RCC 7860 (cell line): ENCODE results near the gene MTHFD2L.
A peak's percentile ranks its signal among the peaks of the same experiment; 100 is the strongest.
"Not testable (repeated sequence)": the region's sequence is repeated elsewhere in the genome, so short reads cannot be mapped to it uniquely, and the experiment has no call there.

Source experiments
- DNase-seq: peaks from one replicate; pipeline ENCODE4 v3.0.0-alpha.2; 2015; ENCODE audit warnings: low spot score
- FAIRE-seq: peaks from 2 replicates; lab custom pipeline; 2012; peaks lifted over from hg19 to GRCh38; lab: Jason Lieb, UNC

MTHFD2L gene

DNA sequence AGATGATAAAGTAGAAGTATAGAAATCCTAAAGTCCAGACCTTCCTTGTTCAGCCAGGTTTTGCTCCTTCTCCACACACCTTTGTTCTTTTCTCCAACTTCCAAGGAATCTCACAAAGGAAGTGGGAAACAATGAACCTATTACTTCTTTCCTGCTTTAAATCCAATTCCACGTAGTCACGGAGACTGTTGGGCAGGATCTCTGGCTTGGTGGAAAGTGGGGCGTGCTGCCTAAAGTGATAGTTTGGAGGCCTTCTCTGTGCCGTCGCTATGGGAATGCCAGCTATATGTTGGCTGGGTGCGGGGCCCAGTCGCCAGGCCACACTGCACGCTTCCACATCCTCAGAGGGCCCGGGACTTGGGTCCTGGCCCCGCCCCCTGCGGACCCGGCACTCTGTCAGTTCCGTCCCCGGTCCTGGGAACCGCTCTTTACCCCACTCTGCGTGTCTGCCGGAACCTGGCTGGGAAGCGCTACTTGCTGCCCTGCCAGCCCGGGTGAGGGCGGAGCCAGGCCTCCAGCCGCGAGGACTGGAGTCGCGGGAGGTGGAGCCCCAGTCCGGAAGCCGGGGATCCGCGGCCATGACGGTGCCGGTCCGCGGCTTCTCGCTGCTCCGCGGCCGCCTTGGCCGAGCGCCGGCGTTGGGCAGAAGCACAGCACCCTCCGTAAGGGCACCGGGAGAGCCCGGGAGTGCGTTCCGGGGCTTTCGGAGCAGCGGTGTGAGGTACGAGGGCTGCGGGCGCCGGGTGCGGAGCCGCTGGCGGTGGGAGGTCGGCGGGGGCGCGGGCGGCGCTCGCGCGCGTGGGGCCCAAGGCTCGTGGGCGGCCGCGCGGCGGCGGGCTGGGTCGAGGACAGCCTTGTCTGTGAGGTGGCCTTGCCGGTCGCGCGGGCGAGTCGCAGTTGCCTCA, at the start of gene MTHFD2L:
Gene MTHFD2L (plus strand): TSS at position 558 of the 905 bp plus-strand sequence. CDS start 21 bp downstream, at position 579.
- peak; percentile 79 for FAIRE-seq

DNA sequence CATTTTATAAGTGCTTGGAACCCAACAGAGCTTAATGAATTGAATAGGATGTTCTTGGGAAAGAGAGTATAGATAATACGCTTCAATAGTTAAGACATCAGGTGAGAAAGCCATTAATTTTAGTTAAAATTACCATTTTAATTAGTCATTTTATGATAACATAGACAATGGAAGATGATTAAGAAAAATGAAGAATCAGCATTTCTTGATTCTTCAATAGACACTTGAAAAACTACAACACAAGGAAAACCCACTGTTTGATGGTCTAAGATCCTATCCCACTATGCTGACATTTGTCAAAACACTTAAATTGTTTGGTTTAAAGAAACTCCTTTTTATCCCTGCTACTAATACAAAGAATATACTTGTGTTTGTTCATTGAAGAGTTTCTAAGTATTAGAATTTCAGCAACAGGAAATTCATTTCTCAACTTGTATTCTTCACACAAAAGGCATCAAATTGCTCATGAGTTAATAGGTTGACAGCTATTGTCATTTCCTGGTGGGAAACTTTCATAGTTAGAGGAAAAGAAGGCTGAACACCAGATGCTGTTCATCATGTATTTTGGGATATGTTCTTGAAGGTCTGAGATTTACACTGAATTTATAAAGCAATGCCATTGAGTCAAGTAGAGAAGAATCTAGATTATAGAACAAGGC, 49.3 kb upstream of the MTHFD2L start:
- DNase-seq (no peak), FAIRE-seq (peak; percentile 7)

More for the DNA sequence above, at the start of gene MTHFD2L:
- DNase-seq: peak; percentile 93

DNA sequence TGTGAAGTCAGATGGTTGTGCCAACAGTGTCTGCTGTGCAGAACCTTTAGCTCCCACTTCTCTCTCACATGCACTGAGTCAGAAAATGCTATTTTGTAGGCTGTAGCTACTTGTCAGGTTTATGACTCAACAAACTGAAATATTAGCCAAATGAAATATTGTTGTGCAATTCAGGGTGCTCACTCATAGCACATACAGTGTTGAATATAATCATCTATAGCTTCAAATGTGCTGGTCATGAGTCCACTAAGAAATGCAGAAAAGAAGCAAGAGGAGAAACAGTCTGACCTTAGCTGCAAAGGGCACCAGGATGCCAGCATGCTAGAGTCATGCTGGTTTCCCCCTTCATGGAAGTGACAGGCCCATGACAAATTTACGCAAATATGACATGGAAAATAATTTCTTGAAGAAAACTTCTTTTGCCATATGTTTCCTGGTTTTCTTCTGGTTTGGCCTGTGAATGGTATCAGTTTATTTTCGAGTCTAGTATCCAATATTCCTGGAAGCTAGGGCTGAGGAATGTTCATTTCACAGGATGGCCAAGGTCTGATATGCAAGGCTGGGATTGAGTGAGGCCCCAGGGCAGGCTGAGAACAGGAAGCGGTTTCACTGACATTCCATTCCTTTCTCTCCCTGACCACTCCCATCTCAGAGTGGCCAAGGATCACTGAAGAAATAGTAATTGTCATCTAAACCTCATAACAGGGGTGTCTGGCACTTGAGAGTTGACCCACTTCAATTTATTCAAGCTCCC, 48.6 kb upstream of the MTHFD2L start:
- no peak for FAIRE-seq

GRCh38 chr4:74109870-74110605, 47.9 kb upstream of the MTHFD2L start:
- DNase-seq: peak; percentile 96
- peak; percentile 96 for FAIRE-seq

More for the DNA sequence above, 48.6 kb upstream of the MTHFD2L start:
- DNase-seq: peak; percentile 97

DNA sequence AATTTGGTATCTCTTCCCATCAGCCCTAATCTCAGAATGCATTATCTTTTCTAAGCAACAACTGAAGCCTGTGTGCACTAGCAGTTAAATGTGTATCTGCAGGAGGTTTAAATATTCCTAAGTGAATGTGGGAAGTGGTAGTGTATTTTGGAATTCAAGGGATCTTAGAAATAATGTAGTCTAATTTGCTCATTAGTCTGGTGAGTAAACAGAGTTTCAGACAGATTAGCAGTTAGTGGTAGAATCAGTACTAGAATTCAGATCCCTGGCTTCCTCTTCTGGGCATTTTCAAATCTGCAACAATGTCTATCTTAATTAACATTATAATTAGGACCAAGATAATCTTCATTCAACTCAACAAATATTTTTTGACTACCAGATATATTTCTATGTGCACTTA, 47.2 kb upstream of the MTHFD2L start:
- DNase-seq (no peak), FAIRE-seq (no peak)

DNA sequence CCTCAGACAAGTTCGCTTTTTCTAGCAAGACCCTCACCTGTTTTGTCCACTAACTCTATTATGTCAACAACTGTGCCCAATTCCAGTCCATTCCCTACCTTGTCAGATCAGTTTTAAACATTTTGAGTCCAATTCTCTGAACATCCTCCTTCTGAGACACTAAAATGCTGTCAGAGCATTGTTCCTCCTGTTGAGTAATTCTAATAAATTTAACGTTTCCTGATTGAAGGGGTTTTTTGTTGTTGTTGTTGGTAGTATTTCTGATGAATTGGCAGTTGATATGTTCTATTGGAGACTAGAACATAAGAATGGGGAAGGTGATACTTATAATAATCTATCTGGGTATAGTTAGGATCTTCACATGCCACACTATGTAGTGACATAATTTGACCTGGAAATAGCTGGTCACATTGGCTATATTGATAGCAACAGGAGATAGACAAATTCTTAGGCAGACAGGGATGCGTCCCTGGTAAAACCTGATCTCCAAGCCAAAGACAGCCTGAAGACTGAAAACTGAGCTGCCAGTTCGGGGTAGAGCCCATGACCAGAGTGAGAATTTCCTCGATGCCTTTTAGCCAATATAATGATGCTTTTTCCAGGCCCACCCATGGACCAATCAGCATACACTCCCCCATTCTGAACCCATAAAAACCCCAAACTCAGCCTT, 46.5 kb upstream of the MTHFD2L start:
- FAIRE-seq (no peak), DNase-seq (no peak)

- FAIRE-seq: peak; percentile 18
- peak; percentile 82 for DNase-seq
Observed at GRCh38 chr4:74111990-74112389, 45.9 kb upstream of the MTHFD2L start.

DNA sequence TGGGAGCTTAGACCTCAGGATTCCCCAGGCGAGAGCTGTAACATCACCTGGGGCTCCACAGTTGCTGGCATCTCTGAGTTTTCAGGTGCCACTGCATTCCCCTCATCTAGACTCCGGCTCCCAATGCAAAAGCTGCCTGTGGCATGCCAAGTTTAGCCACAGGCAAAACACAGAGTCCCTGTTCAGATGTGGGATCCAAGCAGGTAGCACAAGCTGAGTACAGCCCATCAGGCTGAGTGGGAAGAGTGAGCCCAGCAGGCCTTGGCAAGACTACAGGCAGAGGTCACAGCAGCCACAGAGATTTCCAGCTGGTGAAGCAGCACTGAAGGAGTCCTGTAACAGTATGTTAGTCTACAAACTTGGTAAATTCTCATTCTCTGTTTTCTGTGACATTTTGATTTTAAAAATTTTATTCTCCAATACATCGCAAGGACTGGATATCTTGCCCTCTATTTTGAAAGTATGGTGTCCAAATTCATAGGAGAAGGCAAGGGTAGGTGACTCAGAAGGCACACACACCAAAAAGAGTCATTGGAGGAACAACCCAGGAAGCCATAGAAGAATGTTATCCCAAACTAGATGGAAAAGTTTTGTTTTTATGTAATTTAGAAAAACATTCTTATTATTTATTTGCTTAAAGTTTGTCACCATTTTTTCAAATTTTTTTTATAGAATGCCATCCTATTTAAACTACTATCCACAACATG, 45.4 kb upstream of the MTHFD2L start:
- DNase-seq: no peak
- FAIRE-seq: no peak

DNA sequence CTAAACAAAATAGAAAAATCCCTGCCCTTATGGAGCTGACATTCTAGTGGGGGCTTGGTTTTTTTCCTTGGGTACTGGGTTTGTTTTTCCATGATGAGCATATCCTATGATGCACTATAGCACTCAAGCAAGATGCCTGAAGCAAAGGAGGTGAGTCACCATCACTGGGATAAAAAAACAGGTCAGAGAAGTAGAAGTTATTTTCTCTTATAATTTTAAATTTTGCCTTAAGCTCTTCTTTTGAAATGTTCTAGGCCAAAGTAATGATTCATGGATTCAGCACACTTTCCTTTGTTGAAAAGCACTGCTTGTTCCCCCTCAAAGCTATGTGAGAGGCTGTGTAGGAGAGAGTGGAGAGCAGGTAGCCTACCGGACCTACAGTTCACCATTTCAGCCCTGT, 43.7 kb upstream of the MTHFD2L start:
- FAIRE-seq: no peak
- peak; percentile 28 for DNase-seq

- DNase-seq: peak; percentile 93
- FAIRE-seq: peak; percentile 83
Observed at GRCh38 chr4:74117024-74117534, 40.8 kb upstream of the MTHFD2L start.

GRCh38 chr4:74118600-74119338, 39.1 kb upstream of the MTHFD2L start:
- no peak for FAIRE-seq
- DNase-seq: no peak

GRCh38 chr4:74120086-74120485, 37.8 kb upstream of the MTHFD2L start:
- no peak for FAIRE-seq
- DNase-seq: no peak

DNA sequence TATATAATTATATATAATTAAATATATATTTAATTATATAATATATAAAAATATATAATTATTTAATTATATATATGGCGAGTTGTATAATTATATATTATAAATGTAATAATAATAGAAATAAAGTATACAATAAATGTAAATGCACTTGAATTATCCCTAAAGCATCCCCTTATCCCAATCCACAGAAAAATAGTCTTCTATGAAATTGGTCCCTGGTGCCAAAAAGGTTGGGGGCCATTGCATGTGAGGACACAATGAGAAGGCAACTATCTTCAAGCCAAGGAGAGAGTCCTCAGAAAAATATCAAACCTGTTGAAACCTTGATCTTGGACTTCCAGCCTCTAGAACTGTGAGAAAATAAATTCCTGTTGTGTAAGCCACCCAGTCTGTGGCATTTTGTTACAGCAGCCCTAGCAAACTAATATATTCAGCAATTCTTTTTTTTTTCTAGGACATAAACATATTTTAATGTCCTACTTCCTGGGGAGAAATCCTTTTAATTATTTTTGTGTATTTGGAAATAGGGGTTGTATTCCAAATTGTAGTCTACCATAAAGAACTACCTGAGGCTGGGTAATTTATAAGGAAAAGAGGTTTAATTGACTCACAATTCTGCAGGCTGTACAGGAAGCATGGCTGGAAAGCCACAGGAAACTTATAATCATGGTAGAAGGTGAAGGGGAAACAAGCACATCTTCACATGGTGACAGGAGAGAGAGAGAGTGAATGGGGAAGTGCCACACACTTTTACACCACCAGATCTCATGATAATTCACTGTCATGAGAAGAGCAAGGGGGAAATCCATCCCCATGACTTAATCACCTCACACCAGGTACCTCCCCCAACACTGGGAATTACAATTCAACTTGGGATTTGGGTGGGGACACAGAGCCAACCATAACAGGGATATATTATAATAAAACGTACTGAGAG, 36.0 kb upstream of the MTHFD2L start:
- FAIRE-seq: peak; percentile 90

GRCh38 chr4:74123065-74123728, 34.7 kb upstream of the MTHFD2L start:
- DNase-seq (no peak), FAIRE-seq (no peak)

More for the DNA sequence above, 36.0 kb upstream of the MTHFD2L start:
- DNase-seq: no peak

DNA sequence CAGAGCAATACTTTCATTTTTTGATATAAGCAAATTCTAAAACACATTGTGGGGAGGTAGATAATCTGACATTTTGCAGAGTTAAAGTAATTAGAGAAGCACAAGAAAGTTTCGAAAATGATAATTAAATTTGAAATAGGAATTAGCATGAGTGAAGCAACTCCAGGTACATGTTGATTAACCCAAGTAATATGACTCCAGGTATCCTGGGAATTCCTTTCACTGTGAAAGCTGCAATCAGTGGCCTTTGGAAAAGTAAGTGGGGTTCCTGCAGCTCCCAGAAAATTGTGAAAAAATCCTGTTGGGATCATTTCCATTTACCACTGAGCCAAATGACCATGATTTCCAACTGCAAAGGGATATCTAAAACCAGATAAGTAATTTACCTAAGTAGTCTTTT, 32.9 kb upstream of the MTHFD2L start:
- no peak for FAIRE-seq
- DNase-seq: no peak

DNA sequence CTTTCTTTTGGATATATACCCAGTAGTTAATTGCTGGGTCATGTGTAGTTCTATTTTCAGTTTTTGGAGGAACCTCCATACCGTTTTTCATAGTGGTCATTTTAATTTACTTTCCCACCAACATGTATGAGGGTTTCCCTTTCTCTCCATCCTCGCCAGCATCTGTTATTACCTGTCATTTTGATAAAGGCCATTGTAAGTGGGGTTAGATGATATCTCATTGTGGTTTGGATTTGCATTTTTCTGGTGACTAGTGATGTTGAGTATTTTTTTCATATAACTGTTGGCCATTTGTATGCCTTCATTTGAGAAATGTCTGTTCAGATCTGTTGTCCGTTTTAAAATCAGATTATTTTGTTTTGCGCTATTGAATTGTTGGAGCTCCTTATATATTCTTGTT, 30.2 kb upstream of the MTHFD2L start:
- FAIRE-seq: no peak
- DNase-seq: no peak

DNA sequence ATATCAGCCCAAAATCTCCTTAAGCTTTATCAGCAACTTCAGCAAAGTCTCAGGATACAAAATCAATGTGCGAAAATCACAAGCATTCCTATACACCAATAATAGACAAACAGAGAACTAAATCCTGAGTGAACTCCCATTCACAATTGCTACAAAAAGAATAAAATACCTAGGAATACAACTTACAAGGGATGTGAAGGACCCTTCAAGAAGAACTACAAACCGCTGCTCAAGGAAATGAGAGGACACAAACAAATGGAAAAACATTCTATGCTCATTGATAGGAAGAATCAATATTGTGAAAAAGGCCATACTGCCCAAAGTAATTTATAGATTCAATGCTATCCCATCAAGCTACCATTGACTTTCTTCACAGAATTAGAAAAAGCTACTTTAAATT, 27.1 kb upstream of the MTHFD2L start:
- not testable (repeated sequence) for DNase-seq, FAIRE-seq
